ENCODE measurements around the gene OSM. TPM values are rescaled to one million over a fixed set of nuclear protein-coding genes. Genes with fewer than 3 reads are reported as not detected.

The OSM gene
- total and polyA plus RNA-seq, 2 donors (not counting 3 experiments of a cell fraction or from before 2014, with no cell fraction given), result not detected

DNA sequence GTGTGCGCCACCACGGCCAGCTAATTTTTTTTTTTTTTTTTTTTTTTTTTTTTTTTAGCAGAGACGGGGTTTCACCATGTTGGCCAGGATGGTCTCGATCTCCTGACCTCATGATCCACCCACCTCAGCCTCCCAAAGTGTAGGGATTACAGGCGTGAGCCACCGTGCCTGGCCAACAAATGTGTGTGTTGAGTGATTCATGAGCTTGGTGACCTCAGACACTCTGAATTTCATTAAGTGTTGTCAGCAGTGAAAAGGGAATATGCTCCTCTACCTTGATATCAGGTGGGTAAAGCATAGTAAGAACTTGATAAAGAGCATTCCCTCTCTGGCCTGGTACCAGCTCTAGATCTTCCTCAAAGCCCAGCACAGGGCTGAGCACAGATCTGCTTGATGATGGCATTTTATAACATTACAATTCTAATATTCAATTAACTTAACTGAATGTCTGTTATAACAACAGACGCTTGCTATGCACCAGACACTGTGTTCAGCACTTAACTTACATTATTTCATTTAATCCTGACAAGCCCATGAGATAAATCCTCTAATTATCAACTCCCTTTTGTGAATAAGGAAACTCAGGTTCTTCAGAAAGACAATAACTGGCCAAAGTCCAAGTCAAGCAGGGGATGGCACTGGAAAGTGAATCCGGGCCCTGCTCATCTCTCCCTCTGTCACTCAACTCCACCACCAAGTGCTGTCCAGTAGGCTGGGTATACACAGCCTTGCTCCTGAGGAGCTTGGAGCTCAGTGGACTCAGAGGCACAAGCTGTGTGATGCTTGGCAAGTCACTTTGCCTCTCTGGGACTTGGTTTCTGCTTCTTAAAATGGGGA is 47.1 kb upstream of the OSM start:
- dilution Hi-C loops (cut with MboI; ENCODE audit: extremely low pct_ligation_motif_present, low sequenced_read_pairs) (no loop called here), intact Hi-C loops (cut with micrococcal nuclease) (no loop called here)
- H2AFZ ChIP-seq (ENCODE audit: low read depth, low read length), result no peak overlapping the region
- BruUV-seq (replicated peaks), result no TSS peak
- no peak overlapping the region for H3K27ac ChIP-seq (ENCODE audit: insufficient read depth, low read depth, low read length)
- no peak overlapping the region for H3K4me3 ChIP-seq (replicated peaks in 1 of 3; ENCODE audit: insufficient read depth in 1 of 3, low read depth in 1 of 3, low read length in 3 of 3)
- FAIRE-seq (no peak), DNase-seq (ENCODE audit: low read depth, low spot score) (no peak)
- H3K9me3 ChIP-seq (replicated peaks; ENCODE audit: control insufficient read depth, insufficient read depth, low read length), result no peaks in the 10 kb centered on the region
- H4K20me1 ChIP-seq (replicated peaks; ENCODE audit: control insufficient read depth, extremely low read depth, insufficient read depth, low read length), result no peaks in the 10 kb centered on the region
- no peak for TF ChIP-seq GATA2 (IDR thresholded peaks at IDR 0.05; ENCODE audit: insufficient read depth, insufficient read length, low read depth, low read length)
- TF ChIP-seq, protein P1, sequence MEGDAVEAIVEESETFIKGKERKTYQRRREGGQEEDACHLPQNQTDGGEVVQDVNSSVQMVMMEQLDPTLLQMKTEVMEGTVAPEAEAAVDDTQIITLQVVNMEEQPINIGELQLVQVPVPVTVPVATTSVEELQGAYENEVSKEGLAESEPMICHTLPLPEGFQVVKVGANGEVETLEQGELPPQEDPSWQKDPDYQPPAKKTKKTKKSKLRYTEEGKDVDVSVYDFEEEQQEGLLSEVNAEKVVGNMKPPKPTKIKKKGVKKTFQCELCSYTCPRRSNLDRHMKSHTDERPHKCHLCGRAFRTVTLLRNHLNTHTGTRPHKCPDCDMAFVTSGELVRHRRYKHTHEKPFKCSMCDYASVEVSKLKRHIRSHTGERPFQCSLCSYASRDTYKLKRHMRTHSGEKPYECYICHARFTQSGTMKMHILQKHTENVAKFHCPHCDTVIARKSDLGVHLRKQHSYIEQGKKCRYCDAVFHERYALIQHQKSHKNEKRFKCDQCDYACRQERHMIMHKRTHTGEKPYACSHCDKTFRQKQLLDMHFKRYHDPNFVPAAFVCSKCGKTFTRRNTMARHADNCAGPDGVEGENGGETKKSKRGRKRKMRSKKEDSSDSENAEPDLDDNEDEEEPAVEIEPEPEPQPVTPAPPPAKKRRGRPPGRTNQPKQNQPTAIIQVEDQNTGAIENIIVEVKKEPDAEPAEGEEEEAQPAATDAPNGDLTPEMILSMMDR (IDR thresholded peaks at IDR 0.05; ENCODE audit: extremely low read depth in 1 of 2, insufficient read depth in 1 of 2, low read depth in 1 of 2, low read length in 2 of 2), result no peak
- TF ChIP-seq, protein P2, sequence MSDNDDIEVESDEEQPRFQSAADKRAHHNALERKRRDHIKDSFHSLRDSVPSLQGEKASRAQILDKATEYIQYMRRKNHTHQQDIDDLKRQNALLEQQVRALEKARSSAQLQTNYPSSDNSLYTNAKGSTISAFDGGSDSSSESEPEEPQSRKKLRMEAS (IDR thresholded peaks at IDR 0.05; ENCODE audit: insufficient read depth, insufficient read length), result no peak
- H3K79me2 ChIP-seq (ENCODE audit: control insufficient read depth, insufficient read depth, low read length), result no peaks in the 10 kb centered on the region
- H3K36me3 ChIP-seq (ENCODE audit: control insufficient read depth in 2 of 2, extremely low read depth in 1 of 2, insufficient read depth in 2 of 2, low read length in 2 of 2), result no peaks in the 10 kb centered on the region
- no peak overlapping the region for H3K9ac ChIP-seq (replicated peaks; ENCODE audit: extremely low read depth, insufficient read depth, low read length)
- H3K9me1 ChIP-seq (replicated peaks; ENCODE audit: control insufficient read depth, extremely low read depth, insufficient read depth, low read length), result no peaks in the 10 kb centered on the region
- POLR2A ChIA-PET, result no interaction called here
- no peaks in the 10 kb centered on the region for H3K27me3 ChIP-seq (ENCODE audit: control insufficient read depth in 2 of 2, insufficient read depth in 2 of 2, low read length in 2 of 2)
- CTCF ChIA-PET, result interaction anchor here (0.7 to 2.5 kb wide), 3 partner anchors 23 to 52 kb away, joined by 4 to 9 read pairs (median 4); no protein-coding TSS in a partner anchor
- no peaks in the 10 kb centered on the region for H3K4me1 ChIP-seq (ENCODE audit: control insufficient read depth, extremely low read depth, insufficient read depth, low read length)
- no peak overlapping the region for H3K4me2 ChIP-seq (ENCODE audit: insufficient read depth, low read length)

All from endothelial cell of umbilical vein (primary cell).